GM18511 (cell line): Measurements from ENCODE around the gene TMPRSS9.
"Not testable (repeated sequence)": the region's sequence is repeated elsewhere in the genome, so short reads cannot be mapped to it uniquely, and the experiment has no call there.

ENCODE experiments used
- ATAC-seq: cut with Tn5 transposase; IDR thresholded peaks from one replicate; pipeline ENCODE4 v1.9.1; 2021; ENCODE audit warnings: mild to moderate bottlenecking, moderate library complexity; ENCODE audit not compliant: unreplicated experiment

Gene TMPRSS9

GRCh38 chr19:2416321-2417097 is 56.4 kb downstream of the TMPRSS9 start:
- ATAC-seq, result no peak

GRCh38 chr19:2417436-2417835 is 57.4 kb downstream of the TMPRSS9 start:
- not testable (repeated sequence) for ATAC-seq

- ATAC-seq, result no peak
Measured at GRCh38 chr19:2417881-2418406, 57.9 kb downstream of the TMPRSS9 start.

- ATAC-seq, result no peak
Measured at GRCh38 chr19:2419754-2420153, 59.7 kb downstream of the TMPRSS9 start.

GRCh38 chr19:2420490-2420889 is 60.4 kb downstream of the TMPRSS9 start:
- ATAC-seq, result no peak

- no peak for ATAC-seq
Measured at GRCh38 chr19:2421581-2422306, 61.7 kb downstream of the TMPRSS9 start.

- ATAC-seq, result no peak
Measured at GRCh38 chr19:2423071-2423914, 63.2 kb downstream of the TMPRSS9 start.

GRCh38 chr19:2423915-2424685 is 64.0 kb downstream of the TMPRSS9 start:
- ATAC-seq, result no peak

GRCh38 chr19:2424686-2425621 is 64.9 kb downstream of the TMPRSS9 start:
- ATAC-seq, result no peak

GRCh38 chr19:2425622-2426581 is 65.8 kb downstream of the TMPRSS9 start:
- ATAC-seq, result no peak

GRCh38 chr19:2426611-2427428 is 66.8 kb downstream of the TMPRSS9 start:
- ATAC-seq, result peak; percentile 15

- peak; percentile 79 for ATAC-seq
Measured at GRCh38 chr19:2427429-2428320, 67.6 kb downstream of the TMPRSS9 start, which contains the start of gene TIMM13. TSS of gene TIMM13 (minus strand) at chr19:2427586. CDS start at chr19:2427533, 53 bp downstream.

GRCh38 chr19:2428321-2428690 is 68.2 kb downstream of the TMPRSS9 start:
- no peak for ATAC-seq

- no peak for ATAC-seq
Measured at GRCh38 chr19:2428756-2429711, 69.0 kb downstream of the TMPRSS9 start.

- ATAC-seq, result no peak
Measured at GRCh38 chr19:2429917-2430535, 70.0 kb downstream of the TMPRSS9 start.
